Stimulated activated naive CD8-positive, alpha-beta T cell treated with anti-CD3 and anti-CD28 coated beads, Interleukin-15, Interleukin-2, amounts not matched to agents 100 ng/mL and 50 ng/mL, for 24 hours (primary cell): ENCODE results near the gene CCDC81.

ENCODE experiments used
- H3K27ac Mint-ChIP-seq: one replicate; pipeline ENCODE4 v1.8.0; 2021; ENCODE audit warnings: mild to moderate bottlenecking, mixed read lengths
- H3K27me3 Mint-ChIP-seq: one replicate; pipeline ENCODE4 v1.8.0; 2021; ENCODE audit warnings: mixed read lengths
- H3K36me3 Mint-ChIP-seq: one replicate; pipeline ENCODE4 v1.8.0; 2021; ENCODE audit warnings: low read depth, mixed read lengths
- H3K4me1 Mint-ChIP-seq: one replicate; pipeline ENCODE4 v1.8.0; 2021; ENCODE audit warnings: low read depth, mixed read lengths
- H3K4me3 Mint-ChIP-seq: one replicate; pipeline ENCODE4 v1.8.0; 2021; ENCODE audit warnings: mild to moderate bottlenecking, mixed read lengths
- H3K9me3 Mint-ChIP-seq: one replicate; pipeline ENCODE4 v1.8.0; 2021; ENCODE audit warnings: mixed read lengths

CCDC81 gene

DNA sequence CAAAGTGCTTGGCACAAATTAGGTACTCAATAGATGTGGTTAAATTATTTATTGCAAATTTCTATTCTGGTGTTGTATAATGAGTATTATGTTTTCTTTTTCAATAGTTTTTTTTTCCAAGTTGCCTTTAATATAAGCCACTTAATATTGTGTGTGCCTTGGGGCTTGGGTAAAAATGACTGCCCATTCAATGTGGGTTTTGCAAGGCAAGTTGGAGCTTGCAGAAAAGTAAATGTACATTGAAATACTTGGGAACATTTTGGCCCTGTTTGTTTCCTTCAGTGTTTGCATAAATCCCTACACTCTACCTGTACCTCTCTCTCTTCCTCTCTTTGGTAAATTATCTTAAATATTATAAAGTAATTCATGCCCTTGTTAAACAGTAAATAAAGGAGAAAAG lies 2.1 kb upstream of the CCDC81 start:
- no peak overlapping the region for H3K27ac Mint-ChIP-seq
- H3K27me3 Mint-ChIP-seq, result peaks cover 19% of the 10 kb centered on the region
- H3K4me3 Mint-ChIP-seq, result no peak overlapping the region
- no peaks in the 10 kb centered on the region for H3K36me3 Mint-ChIP-seq
- peaks cover 11% of the 10 kb centered on the region for H3K9me3 Mint-ChIP-seq
- H3K4me1 Mint-ChIP-seq, result peaks cover 8% of the 10 kb centered on the region

- H3K36me3 Mint-ChIP-seq, result no peaks in the 10 kb centered on the region
- no peak overlapping the region for H3K27ac Mint-ChIP-seq
- peaks cover 19% of the 10 kb centered on the region for H3K27me3 Mint-ChIP-seq
- H3K4me1 Mint-ChIP-seq, result peaks cover 8% of the 10 kb centered on the region
- H3K4me3 Mint-ChIP-seq, result no peak overlapping the region
- H3K9me3 Mint-ChIP-seq, result peaks cover 14% of the 10 kb centered on the region
These were observed 618 bp upstream of the CCDC81 start for GRCh38 chr11:86374069-86374468.

GRCh38 chr11:86377972-86378371 lies 3.3 kb downstream of the CCDC81 start:
- Mint-ChIP-seq H3K9me3 (peaks cover 14% of the 10 kb centered on the region), H3K36me3 (no peaks in the 10 kb centered on the region), H3K4me1 (no peaks in the 10 kb centered on the region), H3K27me3 (peaks cover 19% of the 10 kb centered on the region), H3K27ac (no peak overlapping the region), H3K4me3 (no peak overlapping the region)

GRCh38 chr11:86380295-86381059 lies 5.8 kb downstream of the CCDC81 start:
- Mint-ChIP-seq H3K27ac (no peak overlapping the region), H3K4me3 (no peak overlapping the region), H3K9me3 (peaks cover 14% of the 10 kb centered on the region), H3K4me1 (no peaks in the 10 kb centered on the region), H3K36me3 (no peaks in the 10 kb centered on the region), H3K27me3 (peaks cover 7% of the 10 kb centered on the region)

DNA sequence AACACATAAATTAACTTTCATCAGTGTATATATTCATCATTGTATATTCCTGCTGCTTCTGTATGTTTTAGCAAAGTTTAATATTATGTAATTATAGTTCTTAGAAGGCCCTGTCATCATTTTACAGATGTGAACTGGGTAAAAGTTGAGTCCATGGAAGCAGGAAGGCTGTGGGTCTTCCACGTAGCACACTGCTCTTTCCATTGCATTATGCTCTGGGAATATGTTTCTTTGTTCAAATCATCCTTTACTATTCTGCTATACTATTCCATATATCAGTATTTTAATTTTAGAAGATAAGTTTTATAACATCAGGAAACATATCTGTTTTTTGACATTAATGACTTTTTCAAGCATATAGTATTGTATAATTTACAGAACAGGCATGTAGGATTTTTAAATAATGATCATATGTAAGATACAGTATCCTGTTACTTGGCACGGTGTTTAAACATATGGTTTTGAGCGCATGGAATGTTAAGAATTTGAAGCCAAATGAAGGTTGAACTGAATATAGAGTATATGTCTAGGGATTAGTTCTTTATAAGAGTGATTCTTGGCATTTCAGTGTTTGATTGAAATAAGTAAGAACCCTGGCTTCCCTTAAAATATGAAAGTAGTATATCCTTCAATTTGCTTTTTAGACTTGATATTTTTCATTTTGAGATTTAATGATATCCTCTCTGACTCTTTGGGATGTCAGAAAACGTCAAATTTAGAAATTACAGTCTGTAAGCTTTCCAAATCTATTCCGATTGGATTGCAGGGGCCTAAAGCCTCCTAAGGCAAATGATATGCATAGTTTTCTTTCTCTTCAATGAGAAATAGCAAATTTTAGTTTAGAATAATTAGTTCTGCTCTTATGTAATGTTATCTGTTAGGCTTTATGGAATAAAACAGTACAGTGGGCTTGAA lies 8.6 kb downstream of the CCDC81 start:
- no peaks in the 10 kb centered on the region for H3K36me3 Mint-ChIP-seq
- no peaks in the 10 kb centered on the region for H3K4me1 Mint-ChIP-seq

GRCh38 chr11:86386283-86386682 lies 11.6 kb downstream of the CCDC81 start:
- no peaks in the 10 kb centered on the region for H3K4me1 Mint-ChIP-seq
- no peak overlapping the region for H3K4me3 Mint-ChIP-seq
- no peaks in the 10 kb centered on the region for H3K9me3 Mint-ChIP-seq
- H3K27me3 Mint-ChIP-seq, result no peaks in the 10 kb centered on the region
- H3K27ac Mint-ChIP-seq, result no peak overlapping the region
- H3K36me3 Mint-ChIP-seq, result no peaks in the 10 kb centered on the region

More for the DNA sequence above, 8.6 kb downstream of the CCDC81 start:
- Mint-ChIP-seq H3K27me3 (no peaks in the 10 kb centered on the region), H3K27ac (no peak overlapping the region), H3K9me3 (peaks cover under 1% of the 10 kb centered on the region), H3K4me3 (no peak overlapping the region)

DNA sequence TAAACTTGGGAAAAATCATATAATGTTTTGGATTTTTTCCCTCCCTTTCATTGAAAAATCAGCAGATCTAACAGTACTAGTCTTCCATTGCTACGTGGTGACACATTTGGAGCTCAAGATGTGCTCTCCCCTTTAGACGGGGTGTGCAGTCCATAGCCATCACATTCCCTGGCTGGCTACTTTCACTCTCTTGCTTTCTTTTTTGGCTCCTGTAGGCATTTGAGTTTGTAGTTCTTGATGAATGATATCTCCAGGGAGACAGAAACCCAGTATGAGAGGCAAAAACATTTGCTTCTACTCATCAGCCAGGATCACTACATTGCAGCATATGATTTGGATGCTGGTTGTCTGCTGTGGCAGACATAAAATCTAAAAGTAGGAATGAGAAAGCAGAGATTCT lies 12.1 kb downstream of the CCDC81 start:
- no peaks in the 10 kb centered on the region for H3K9me3 Mint-ChIP-seq
- no peak overlapping the region for H3K4me3 Mint-ChIP-seq
- H3K4me1 Mint-ChIP-seq, result no peaks in the 10 kb centered on the region
- H3K36me3 Mint-ChIP-seq, result no peaks in the 10 kb centered on the region
- no peaks in the 10 kb centered on the region for H3K27me3 Mint-ChIP-seq
- H3K27ac Mint-ChIP-seq, result no peak overlapping the region

GRCh38 chr11:86388198-86388597 lies 13.5 kb downstream of the CCDC81 start:
- Mint-ChIP-seq H3K27me3 (no peaks in the 10 kb centered on the region), H3K4me1 (no peaks in the 10 kb centered on the region), H3K4me3 (no peak overlapping the region), H3K9me3 (no peaks in the 10 kb centered on the region), H3K36me3 (no peaks in the 10 kb centered on the region), H3K27ac (no peak overlapping the region)

DNA sequence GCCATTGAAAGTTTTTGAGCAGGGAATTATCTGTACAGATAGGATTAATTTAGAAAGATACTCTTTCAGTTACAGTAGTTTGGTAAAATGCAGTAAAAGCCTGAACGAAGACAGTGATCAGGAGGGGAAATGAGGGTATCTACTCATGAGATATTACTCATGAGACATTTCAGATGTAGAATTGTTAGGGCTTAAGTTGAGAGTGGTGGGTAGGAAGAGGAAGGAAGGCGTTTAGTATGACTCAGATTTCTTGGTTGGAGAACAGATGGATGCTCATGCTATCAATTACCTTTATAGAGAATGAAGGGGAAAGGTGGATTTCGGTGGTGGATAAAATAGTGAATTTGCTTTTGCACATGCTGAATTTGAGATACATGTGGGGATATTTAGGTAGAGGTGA lies 15.8 kb downstream of the CCDC81 start:
- Mint-ChIP-seq H3K4me1 (no peaks in the 10 kb centered on the region), H3K27me3 (no peaks in the 10 kb centered on the region), H3K36me3 (no peaks in the 10 kb centered on the region), H3K27ac (no peak overlapping the region), H3K4me3 (no peak overlapping the region), H3K9me3 (no peaks in the 10 kb centered on the region)

- H3K27me3 Mint-ChIP-seq, result no peaks in the 10 kb centered on the region
- no peaks in the 10 kb centered on the region for H3K9me3 Mint-ChIP-seq
- no peak overlapping the region for H3K4me3 Mint-ChIP-seq
- no peak overlapping the region for H3K27ac Mint-ChIP-seq
- no peaks in the 10 kb centered on the region for H3K36me3 Mint-ChIP-seq
- H3K4me1 Mint-ChIP-seq, result peaks cover 3% of the 10 kb centered on the region
These were observed 20.4 kb downstream of the CCDC81 start for GRCh38 chr11:86395061-86395551.

- no peak overlapping the region for H3K27ac Mint-ChIP-seq
- H3K4me1 Mint-ChIP-seq, result peaks cover 8% of the 10 kb centered on the region
- peaks cover under 1% of the 10 kb centered on the region for H3K36me3 Mint-ChIP-seq
- no peaks in the 10 kb centered on the region for H3K27me3 Mint-ChIP-seq
- no peak overlapping the region for H3K4me3 Mint-ChIP-seq
- no peaks in the 10 kb centered on the region for H3K9me3 Mint-ChIP-seq
These were observed 21.7 kb downstream of the CCDC81 start for GRCh38 chr11:86396396-86396795.

- Mint-ChIP-seq H3K36me3 (peaks cover 3% of the 10 kb centered on the region), H3K9me3 (no peaks in the 10 kb centered on the region), H3K27me3 (no peaks in the 10 kb centered on the region), H3K27ac (no peak overlapping the region), H3K4me3 (no peak overlapping the region), H3K4me1 (peaks cover 8% of the 10 kb centered on the region)
These were observed 22.7 kb downstream of the CCDC81 start for GRCh38 chr11:86397351-86397750.

DNA sequence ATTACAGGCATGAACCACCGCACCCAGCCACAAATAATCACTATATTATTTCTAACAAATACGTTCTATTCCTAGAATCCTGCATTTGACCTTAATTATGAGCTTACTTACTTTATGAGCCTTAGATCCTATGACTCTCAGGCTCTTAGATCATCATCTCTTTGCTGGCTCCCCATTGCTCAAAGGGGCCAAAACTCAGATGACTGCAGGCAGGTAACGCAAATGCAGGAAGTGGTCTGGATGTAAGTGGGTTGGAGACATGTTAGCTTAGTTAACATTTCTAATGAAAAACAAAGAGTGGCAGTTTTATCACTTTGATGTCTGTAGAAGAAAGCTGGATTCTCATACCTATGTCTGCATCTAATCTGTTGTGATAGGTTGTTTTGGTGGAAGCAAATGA lies 23.4 kb downstream of the CCDC81 start:
- Mint-ChIP-seq H3K36me3 (peaks cover 3% of the 10 kb centered on the region), H3K4me1 (peaks cover 8% of the 10 kb centered on the region), H3K27me3 (no peaks in the 10 kb centered on the region), H3K4me3 (no peak overlapping the region), H3K9me3 (no peaks in the 10 kb centered on the region), H3K27ac (no peak overlapping the region)

DNA sequence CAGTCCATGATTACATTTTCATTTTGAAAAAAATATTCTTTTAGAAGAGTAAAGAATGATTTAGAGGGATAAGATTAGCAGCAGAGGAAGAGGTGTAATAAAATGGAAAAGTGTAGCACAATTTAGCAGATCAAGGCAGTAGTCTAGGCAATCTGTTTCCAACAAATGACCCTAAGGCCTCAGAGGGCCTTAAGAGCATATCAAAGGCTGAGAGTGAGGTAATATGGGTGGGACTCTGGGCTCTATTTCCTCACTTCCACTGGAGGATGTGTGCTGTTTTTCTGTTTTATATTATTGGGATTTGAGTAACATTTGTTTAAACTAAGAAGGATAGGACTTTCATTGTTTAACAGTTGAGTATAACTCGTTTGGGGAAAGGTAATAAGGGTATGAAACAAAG lies 28.8 kb downstream of the CCDC81 start:
- Mint-ChIP-seq H3K4me3 (no peak overlapping the region), H3K27ac (no peak overlapping the region), H3K4me1 (peaks cover 5% of the 10 kb centered on the region), H3K36me3 (peaks cover 3% of the 10 kb centered on the region), H3K9me3 (no peaks in the 10 kb centered on the region), H3K27me3 (no peaks in the 10 kb centered on the region)

- Mint-ChIP-seq H3K4me1 (no peaks in the 10 kb centered on the region), H3K27me3 (no peaks in the 10 kb centered on the region), H3K27ac (no peak overlapping the region), H3K9me3 (no peaks in the 10 kb centered on the region), H3K4me3 (no peak overlapping the region), H3K36me3 (no peaks in the 10 kb centered on the region)
These were observed 34.2 kb downstream of the CCDC81 start for GRCh38 chr11:86408845-86409244.
